NCI-H510A (cell line): ENCODE results near the gene ROBO3.

Experiments used
- DNase-seq: peaks from one replicate; lab custom pipeline; 2025; lab: John Stamatoyannopoulos, UW

The ROBO3 gene

GRCh38 chr11:124892146-124892545 is 26.9 kb downstream of the ROBO3 start:
- DNase-seq: no peak

- no peak for DNase-seq
These were observed 27.7 kb downstream of the ROBO3 start for GRCh38 chr11:124892750-124893454.

GRCh38 chr11:124893781-124894401 is 28.7 kb downstream of the ROBO3 start:
- no peak for DNase-seq

- no peak for DNase-seq
These were observed 29.6 kb downstream of the ROBO3 start for GRCh38 chr11:124894606-124895430.

- no peak for DNase-seq
These were observed 30.3 kb downstream of the ROBO3 start for GRCh38 chr11:124895471-124895971.

- DNase-seq: no peak
These were observed 31.0 kb downstream of the ROBO3 start for GRCh38 chr11:124896071-124896750.

GRCh38 chr11:124896821-124897391 is 31.7 kb downstream of the ROBO3 start:
- no peak for DNase-seq

- no peak for DNase-seq
These were observed 32.5 kb downstream of the ROBO3 start, which contains the start of gene ROBO4 for GRCh38 chr11:124897674-124898262. ROBO4 (minus strand) TSS chr11:124897865; CDS start chr11:124897795, 70 bp downstream.

- DNase-seq: no peak
These were observed 33.0 kb downstream of the ROBO3 start for GRCh38 chr11:124898263-124898680.

- DNase-seq: no peak
These were observed 33.5 kb downstream of the ROBO3 start for GRCh38 chr11:124898711-124899110.

GRCh38 chr11:124899383-124900145 is 34.3 kb downstream of the ROBO3 start:
- no peak for DNase-seq

- no peak for DNase-seq
These were observed 35.2 kb downstream of the ROBO3 start for GRCh38 chr11:124900464-124900863.

GRCh38 chr11:124902616-124903015 is 37.4 kb downstream of the ROBO3 start:
- no peak for DNase-seq

- no peak for DNase-seq
These were observed 50.5 kb downstream of the ROBO3 start for GRCh38 chr11:124915541-124916369.

- no peak for DNase-seq
These were observed 51.1 kb downstream of the ROBO3 start for GRCh38 chr11:124916370-124916710.

GRCh38 chr11:124917115-124917637 is 51.9 kb downstream of the ROBO3 start:
- DNase-seq: no peak

- no peak for DNase-seq
These were observed 53.7 kb downstream of the ROBO3 start, which contains the start of gene HEPN1 for GRCh38 chr11:124918950-124919349. HEPN1 (plus strand) TSS chr11:124919250.

GRCh38 chr11:124919898-124920297 is 54.7 kb downstream of the ROBO3 start:
- no peak for DNase-seq

- DNase-seq: no peak
These were observed 55.1 kb downstream of the ROBO3 start for GRCh38 chr11:124920356-124920755.
